ENCODE measurements around the gene GNAZ. TPM values are rescaled to one million over a fixed set of nuclear protein-coding genes. Genes with fewer than 3 reads are reported as not detected.

The GNAZ gene
- total RNA-seq, 4 donors from 2014 or later: 4.1 to 16.2 (median 6.5) TPM

GRCh38 chr22:23067691-23068090, 2.6 kb upstream of the GNAZ start:
- TF ChIP-seq CTCF (IDR thresholded peaks at IDR 0.05; ENCODE audit: low read depth): no peak

GRCh38 chr22:23068096-23068831, 2.1 kb upstream of the GNAZ start:
- no peak for TF ChIP-seq CTCF (IDR thresholded peaks at IDR 0.05; ENCODE audit: low read depth)

GRCh38 chr22:23068832-23069385, 1.4 kb upstream of the GNAZ start:
- TF ChIP-seq CTCF (IDR thresholded peaks at IDR 0.05; ENCODE audit: low read depth): no peak

DNA sequence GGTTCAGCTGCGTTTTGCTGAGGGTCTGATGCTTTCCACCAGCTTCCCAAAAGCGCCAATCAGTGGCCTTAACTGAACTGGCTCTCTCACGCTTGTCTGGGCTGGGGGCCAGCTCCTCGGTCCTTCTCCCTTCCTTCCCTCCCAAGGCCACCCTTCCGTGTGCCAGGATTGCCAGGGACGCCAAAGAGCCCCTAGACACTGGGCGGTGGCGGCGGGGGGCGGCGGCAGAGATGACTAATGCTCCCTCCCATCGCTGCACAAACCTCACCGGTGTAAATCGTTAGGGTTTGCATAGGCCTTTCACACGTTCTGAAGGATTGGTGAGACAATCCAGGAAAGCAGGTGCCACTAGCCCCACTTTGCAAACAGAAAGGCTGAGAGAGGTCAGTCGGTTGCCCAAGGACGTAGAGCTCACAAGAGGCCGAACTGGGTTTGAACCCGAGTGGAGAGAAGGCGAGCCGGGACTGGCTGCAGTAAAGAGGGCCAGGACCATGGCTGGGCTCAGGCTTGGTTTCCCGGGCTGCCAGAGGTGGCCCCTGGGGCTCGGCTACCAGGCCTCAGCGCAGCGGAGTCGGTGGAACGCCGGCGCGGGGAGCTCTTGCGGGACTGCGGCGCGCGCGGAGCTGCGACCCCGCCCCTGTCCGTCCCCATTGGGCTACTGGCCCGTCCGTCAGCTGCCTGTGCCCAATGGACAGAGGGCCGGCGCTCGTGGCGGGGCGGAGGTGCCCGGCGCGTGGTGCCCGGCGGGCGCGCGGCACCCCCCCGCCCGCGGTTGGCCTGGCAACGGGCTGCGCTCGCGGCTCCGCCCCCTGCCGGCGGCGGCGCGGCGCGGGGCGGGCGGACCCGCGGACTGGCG, 589 bp upstream of the GNAZ start:
- TF ChIP-seq CTCF (IDR thresholded peaks at IDR 0.05; ENCODE audit: low read depth): no peak

DNA sequence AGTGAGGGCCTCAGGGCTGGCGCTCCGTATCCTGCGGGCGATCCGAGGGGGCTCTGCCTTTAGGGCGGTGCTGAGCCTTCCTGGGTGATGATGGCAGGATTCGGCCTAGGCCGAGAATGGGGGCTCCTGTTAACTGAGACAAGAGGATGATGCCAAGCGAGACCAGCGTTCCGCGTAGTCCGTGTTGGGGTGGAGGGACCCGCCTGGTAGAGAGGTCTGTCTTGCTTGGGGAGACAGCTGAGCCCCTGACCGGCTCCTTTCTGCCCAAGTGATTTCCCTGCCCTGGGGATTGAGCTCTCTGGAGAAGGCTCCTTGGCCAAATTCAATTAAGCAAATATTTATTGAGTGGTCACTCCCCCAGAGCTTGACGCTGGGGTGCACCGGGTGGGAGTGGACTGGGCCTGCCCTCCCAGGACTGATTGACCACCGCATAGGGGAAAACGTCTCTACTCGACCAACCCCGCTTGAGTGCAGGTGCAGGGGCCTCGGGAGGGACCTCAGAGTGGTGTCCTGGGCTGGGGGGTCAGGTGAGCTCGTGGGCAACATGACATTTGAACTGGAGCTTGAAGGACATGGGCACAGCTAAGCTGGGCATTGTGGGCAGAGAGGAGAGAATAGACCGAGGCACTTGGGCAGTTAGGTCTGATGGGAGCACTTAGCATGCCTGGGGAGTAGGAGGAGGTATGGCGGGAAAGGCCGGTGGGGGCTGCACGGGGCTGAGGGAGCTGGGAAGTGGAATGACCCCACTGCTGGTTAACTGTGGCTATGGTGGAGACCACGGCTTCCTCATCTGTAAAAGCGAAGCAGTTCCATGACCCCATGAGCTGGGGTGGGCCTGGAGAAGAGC, 1.1 kb downstream of the GNAZ start:
- no peak for TF ChIP-seq CTCF (IDR thresholded peaks at IDR 0.05; ENCODE audit: low read depth)

- TF ChIP-seq CTCF (IDR thresholded peaks at IDR 0.05; ENCODE audit: low read depth): no peak
Observed at GRCh38 chr22:23072077-23072910, 2.0 kb downstream of the GNAZ start.
